ENCODE results near the gene FAM163B. TPM values are rescaled to one million over a fixed set of nuclear protein-coding genes. Genes with fewer than 3 reads are reported as not detected.

FAM163B gene
- polyA plus RNA-seq, 1 experiment, result not detected

- H3K36me3 ChIP-seq (ENCODE audit: control insufficient read depth, insufficient read depth, low read length), result no peaks in the 10 kb centered on the region
- TF ChIP-seq CTCF (IDR thresholded peaks at IDR 0.05; ENCODE audit: insufficient read depth, low read depth, low read length), result no peak
- DNase-seq (ENCODE audit: low read depth), result no peak
- ChIA-PET POLR2A (no interaction called here), CTCF (no interaction called here)
- no peak overlapping the region for H3K4me3 ChIP-seq (ENCODE audit: low read depth, low read length)
- H3K27me3 ChIP-seq (ENCODE audit: control insufficient read depth, insufficient read depth, low read length), result peaks cover 20% of the 10 kb centered on the region
Measured at GRCh38 chr9:133635098-133635497, 25.9 kb upstream of the FAM163B start.

DNA sequence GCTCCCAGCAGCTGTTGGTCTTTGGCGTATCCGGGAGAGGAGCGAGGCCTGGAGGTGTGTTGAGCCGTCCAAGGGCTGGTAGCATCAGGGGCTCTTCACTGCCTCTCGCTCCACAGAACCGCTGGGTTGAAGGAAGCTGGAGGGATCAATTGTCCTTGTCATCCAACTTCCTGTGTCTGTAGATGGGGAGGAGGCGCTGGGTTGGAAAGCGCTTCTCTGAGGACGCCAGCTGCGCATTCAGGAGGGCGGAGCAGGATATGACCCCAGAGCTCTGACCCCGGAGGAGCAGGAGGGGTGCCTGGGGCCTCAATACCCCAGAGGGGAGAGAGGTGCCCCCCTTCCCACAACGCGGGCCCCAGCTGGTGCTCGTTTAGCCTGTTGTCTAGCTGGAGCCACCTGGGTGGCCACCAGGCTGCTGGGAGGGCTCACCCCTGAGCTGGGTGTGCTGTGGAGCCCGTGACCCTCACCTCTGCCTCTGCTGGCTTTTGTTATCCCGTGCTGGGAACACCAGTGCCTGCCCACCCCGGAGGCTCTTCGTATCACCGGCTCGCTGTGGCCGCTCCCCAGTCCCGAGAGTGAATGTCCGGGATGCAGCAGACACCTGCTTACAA lies 25.0 kb upstream of the FAM163B start:
- Histone ChIP-seq H3K27me3 (ENCODE audit: control insufficient read depth, insufficient read depth, low read length) (peaks cover 20% of the 10 kb centered on the region), H3K36me3 (ENCODE audit: control insufficient read depth, insufficient read depth, low read length) (no peaks in the 10 kb centered on the region), H3K4me3 (ENCODE audit: low read depth, low read length) (no peak overlapping the region)
- no peak for TF ChIP-seq CTCF (IDR thresholded peaks at IDR 0.05; ENCODE audit: insufficient read depth, low read depth, low read length)
- CTCF ChIA-PET, result interaction anchor here (0.6 kb wide), 1 partner anchor 100 kb away, joined by 3 read pairs; no protein-coding TSS in a partner anchor
- DNase-seq (ENCODE audit: low read depth), result no peak
- POLR2A ChIA-PET, result no interaction called here

DNA sequence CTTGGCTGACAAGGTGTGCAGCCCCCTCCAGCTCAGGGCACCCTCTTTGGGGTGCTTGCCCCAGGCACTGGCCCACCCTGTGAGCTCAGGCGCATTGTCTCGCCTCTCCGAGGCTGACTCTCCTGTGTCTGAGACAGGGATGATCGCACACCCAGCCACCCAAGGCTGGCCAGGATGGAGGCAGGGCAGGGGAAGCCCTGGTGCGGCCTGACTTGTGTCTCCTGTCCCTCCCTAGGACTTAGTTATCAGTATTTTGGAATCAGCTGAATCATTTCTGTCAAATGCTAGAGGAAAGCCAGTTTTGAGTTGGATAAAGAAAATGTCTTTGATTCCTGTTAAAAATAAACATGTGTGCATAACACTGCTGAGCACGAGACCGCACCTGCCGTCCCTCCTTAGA lies 24.5 kb upstream of the FAM163B start:
- no peak for DNase-seq (ENCODE audit: low read depth)
- POLR2A ChIA-PET, result no interaction called here
- CTCF ChIA-PET, result interaction anchor here (0.6 kb wide), 1 partner anchor 100 kb away, joined by 3 read pairs; no protein-coding TSS in a partner anchor
- H3K27me3 ChIP-seq (ENCODE audit: control insufficient read depth, insufficient read depth, low read length), result peaks cover 20% of the 10 kb centered on the region
- no peaks in the 10 kb centered on the region for H3K36me3 ChIP-seq (ENCODE audit: control insufficient read depth, insufficient read depth, low read length)
- TF ChIP-seq CTCF (IDR thresholded peaks at IDR 0.05; ENCODE audit: insufficient read depth, low read depth, low read length), result no peak
- no peak overlapping the region for H3K4me3 ChIP-seq (ENCODE audit: low read depth, low read length)

DNA sequence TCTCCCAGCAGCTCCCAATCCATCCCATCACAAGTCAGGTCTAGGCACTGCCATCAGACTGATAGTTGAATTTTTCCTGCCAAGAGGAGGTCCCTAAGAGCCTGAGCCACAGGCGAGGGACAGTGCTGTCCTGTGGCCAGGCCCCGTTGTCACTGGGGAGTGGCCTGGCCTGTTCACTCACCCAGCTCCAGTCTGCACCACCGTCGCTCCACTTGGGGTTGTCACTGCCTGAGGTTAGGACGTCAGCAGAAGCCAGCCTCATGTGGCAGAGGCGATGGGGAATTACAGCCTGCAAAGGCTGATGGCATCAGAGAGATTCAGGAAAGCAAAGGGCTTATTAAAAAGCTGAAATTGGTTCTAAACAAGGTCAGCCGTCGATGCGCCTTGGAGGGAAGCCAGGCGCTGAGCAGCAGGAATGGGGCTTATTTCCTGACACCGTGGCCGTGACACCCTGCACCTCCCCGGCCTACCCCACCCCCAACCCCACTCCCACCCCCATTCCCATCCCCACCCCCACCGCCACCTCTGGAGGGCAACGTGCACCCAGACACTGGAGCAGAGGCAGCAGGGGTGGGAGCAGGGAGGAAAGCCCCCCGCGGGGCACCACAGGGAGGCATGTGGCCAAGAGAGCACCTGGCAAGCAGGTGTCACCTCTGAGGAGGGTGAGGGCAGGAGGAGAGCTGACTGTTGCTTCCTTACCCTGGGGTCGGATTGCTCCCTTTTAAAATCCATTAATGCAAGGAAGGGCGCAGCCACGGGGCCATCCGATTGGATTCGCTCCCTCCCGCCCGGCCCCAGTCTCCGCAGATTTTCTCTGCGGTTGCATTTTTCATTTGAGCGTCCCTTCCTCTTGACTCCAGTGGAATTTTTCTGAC lies 23.9 kb upstream of the FAM163B start:
- CTCF ChIA-PET, result no interaction called here
- POLR2A ChIA-PET, result no interaction called here
- no peak for DNase-seq (ENCODE audit: low read depth)
- Histone ChIP-seq H3K36me3 (ENCODE audit: control insufficient read depth, insufficient read depth, low read length) (no peaks in the 10 kb centered on the region), H3K4me3 (ENCODE audit: low read depth, low read length) (no peak overlapping the region), H3K27me3 (ENCODE audit: control insufficient read depth, insufficient read depth, low read length) (peaks cover 20% of the 10 kb centered on the region)
- TF ChIP-seq CTCF (IDR thresholded peaks at IDR 0.05; ENCODE audit: insufficient read depth, low read depth, low read length), result no peak

DNA sequence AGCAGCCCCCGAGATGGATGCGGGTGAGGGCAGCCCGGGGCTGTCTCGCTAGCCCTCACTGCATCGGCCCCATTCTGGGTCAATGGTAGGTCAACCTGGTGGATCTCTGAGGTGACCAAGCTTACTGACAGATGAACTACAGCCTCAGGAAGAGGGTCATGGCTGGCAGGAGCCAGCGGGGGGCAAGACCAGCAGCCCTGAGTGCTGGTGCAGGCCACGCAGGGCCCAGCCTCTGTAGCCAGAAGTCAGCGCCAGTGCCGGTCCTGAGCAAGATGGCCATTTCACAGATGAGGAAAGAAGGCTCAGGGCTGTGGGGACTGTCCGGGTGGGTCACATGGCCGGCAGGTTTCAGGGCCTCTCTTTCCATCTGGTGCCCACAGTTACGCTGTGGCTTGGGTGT lies 21.9 kb upstream of the FAM163B start:
- no peak for TF ChIP-seq CTCF (IDR thresholded peaks at IDR 0.05; ENCODE audit: insufficient read depth, low read depth, low read length)
- ChIA-PET POLR2A (no interaction called here), CTCF (no interaction called here)
- no peak for DNase-seq (ENCODE audit: low read depth)
- peaks cover 10% of the 10 kb centered on the region for H3K27me3 ChIP-seq (ENCODE audit: control insufficient read depth, insufficient read depth, low read length)
- H3K4me3 ChIP-seq (ENCODE audit: low read depth, low read length), result no peak overlapping the region
- no peaks in the 10 kb centered on the region for H3K36me3 ChIP-seq (ENCODE audit: control insufficient read depth, insufficient read depth, low read length)
